ENCODE results near the gene IL1RL2. TPM values are rescaled to one million over a fixed set of nuclear protein-coding genes. Genes with fewer than 3 reads are reported as not detected.

The IL1RL2 gene
- total RNA-seq, 4 donors from 2014 or later, result 12.7 to 21.9 (median 18.5) TPM

- intact Hi-C loops (cut with DNase I; ENCODE audit: low total_unique reads), result loop anchor here (10.0 kb wide), 1 partner anchor 51 kb away; no protein-coding TSS in a partner anchor
- TF ChIP-seq POLR2A (IDR thresholded peaks at IDR 0.05) (no peak), CTCF (IDR thresholded peaks at IDR 0.05) (no peak)
- DNase-seq (ENCODE audit: low spot score in 2 of 2), result no peak
- H3K4me3 ChIP-seq (ENCODE audit: low read depth, poor library complexity, severe bottlenecking), result no peak overlapping the region
- WGBS, 2 donors, result 78 to 85% methylated on average over 2 of the region's 2 CpGs
These were observed 2.8 kb upstream of the IL1RL2 start for GRCh38 chr2:102184018-102184417.

GRCh38 chr2:102184568-102184967 lies 2.3 kb upstream of the IL1RL2 start:
- no peak for DNase-seq (ENCODE audit: low spot score in 2 of 2)
- intact Hi-C loops (cut with DNase I; ENCODE audit: low total_unique reads), result loop anchor here (10.0 kb wide), 1 partner anchor 50 kb away; no protein-coding TSS in a partner anchor
- 96 to 97% methylated on average over 1 of the region's 1 CpG for WGBS, 2 donors
- H3K4me3 ChIP-seq (ENCODE audit: low read depth, poor library complexity, severe bottlenecking), result no peak overlapping the region
- no peak for TF ChIP-seq CTCF (IDR thresholded peaks at IDR 0.05)
- TF ChIP-seq POLR2A (IDR thresholded peaks at IDR 0.05), result no peak

GRCh38 chr2:102185347-102185746 lies 1.5 kb upstream of the IL1RL2 start:
- intact Hi-C loops (cut with DNase I; ENCODE audit: low total_unique reads), result loop anchor here (10.0 kb wide), 1 partner anchor 49 kb away; no protein-coding TSS in a partner anchor
- no peak overlapping the region for H3K4me3 ChIP-seq (ENCODE audit: low read depth, poor library complexity, severe bottlenecking)
- WGBS, 2 donors, result 24 to 25% methylated on average over 2 of the region's 2 CpGs
- TF ChIP-seq POLR2A (IDR thresholded peaks at IDR 0.05), result no peak
- no peak for TF ChIP-seq CTCF (IDR thresholded peaks at IDR 0.05)
- no peak for DNase-seq (ENCODE audit: low spot score in 2 of 2)

GRCh38 chr2:102187496-102188150 lies 800 bp downstream of the IL1RL2 start:
- peak; percentile 55 to 93 for DNase-seq (ENCODE audit: low spot score in 2 of 2)
- intact Hi-C loops (cut with DNase I; ENCODE audit: low total_unique reads), result loop anchor here (10.0 kb wide), 1 partner anchor 47 kb away; no protein-coding TSS in a partner anchor
- peak overlapping the region; percentile 13 for H3K4me3 ChIP-seq (ENCODE audit: low read depth, poor library complexity, severe bottlenecking)
- 3 to 4% methylated on average over 49 of the region's 50 CpGs for WGBS, 2 donors
- TF ChIP-seq POLR2A (IDR thresholded peaks at IDR 0.05) (no peak), CTCF (IDR thresholded peaks at IDR 0.05) (no peak)

GRCh38 chr2:102190430-102191107 lies 3.7 kb downstream of the IL1RL2 start:
- no peak overlapping the region for H3K4me3 ChIP-seq (ENCODE audit: low read depth, poor library complexity, severe bottlenecking)
- no peak for DNase-seq (ENCODE audit: low spot score in 2 of 2)
- intact Hi-C loops (cut with DNase I; ENCODE audit: low total_unique reads), result no loop called here
- no peak for TF ChIP-seq CTCF (IDR thresholded peaks at IDR 0.05)
- TF ChIP-seq POLR2A (IDR thresholded peaks at IDR 0.05), result no peak
- WGBS, 2 donors, result 92 to 93% methylated on average over 10 of the region's 10 CpGs

All from lower leg skin (tissue), 4 donors.